ENCODE measurements around the gene TMEM170A. TPM values are rescaled to one million over a fixed set of nuclear protein-coding genes. Genes with fewer than 3 reads are reported as not detected.

Gene TMEM170A
- total and polyA plus RNA-seq, 2 of the 13 experiments (the other 11 are each of a cell fraction or from before 2014, with no cell fraction given): 35.7 to 39.7 TPM

GRCh38 chr16:75432828-75433731, 31.4 kb downstream of the TMEM170A start, which contains the start of gene CFDP1 (continued):
- TF ChIP-seq, protein P1, sequence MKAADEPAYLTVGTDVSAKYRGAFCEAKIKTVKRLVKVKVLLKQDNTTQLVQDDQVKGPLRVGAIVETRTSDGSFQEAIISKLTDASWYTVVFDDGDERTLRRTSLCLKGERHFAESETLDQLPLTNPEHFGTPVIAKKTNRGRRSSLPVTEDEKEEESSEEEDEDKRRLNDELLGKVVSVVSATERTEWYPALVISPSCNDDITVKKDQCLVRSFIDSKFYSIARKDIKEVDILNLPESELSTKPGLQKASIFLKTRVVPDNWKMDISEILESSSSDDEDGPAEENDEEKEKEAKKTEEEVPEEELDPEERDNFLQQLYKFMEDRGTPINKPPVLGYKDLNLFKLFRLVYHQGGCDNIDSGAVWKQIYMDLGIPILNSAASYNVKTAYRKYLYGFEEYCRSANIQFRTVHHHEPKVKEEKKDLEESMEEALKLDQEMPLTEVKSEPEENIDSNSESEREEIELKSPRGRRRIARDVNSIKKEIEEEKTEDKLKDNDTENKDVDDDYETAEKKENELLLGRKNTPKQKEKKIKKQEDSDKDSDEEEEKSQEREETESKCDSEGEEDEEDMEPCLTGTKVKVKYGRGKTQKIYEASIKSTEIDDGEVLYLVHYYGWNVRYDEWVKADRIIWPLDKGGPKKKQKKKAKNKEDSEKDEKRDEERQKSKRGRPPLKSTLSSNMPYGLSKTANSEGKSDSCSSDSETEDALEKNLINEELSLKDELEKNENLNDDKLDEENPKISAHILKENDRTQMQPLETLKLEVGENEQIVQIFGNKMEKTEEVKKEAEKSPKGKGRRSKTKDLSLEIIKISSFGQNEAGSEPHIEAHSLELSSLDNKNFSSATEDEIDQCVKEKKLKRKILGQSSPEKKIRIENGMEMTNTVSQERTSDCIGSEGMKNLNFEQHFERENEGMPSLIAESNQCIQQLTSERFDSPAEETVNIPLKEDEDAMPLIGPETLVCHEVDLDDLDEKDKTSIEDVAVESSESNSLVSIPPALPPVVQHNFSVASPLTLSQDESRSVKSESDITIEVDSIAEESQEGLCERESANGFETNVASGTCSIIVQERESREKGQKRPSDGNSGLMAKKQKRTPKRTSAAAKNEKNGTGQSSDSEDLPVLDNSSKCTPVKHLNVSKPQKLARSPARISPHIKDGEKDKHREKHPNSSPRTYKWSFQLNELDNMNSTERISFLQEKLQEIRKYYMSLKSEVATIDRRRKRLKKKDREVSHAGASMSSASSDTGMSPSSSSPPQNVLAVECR (CRISPR knock-in tag; IDR thresholded peaks at IDR 0.05; ENCODE audit: borderline replicate concordance): peak; percentile 100
- TF ChIP-seq, protein P2, sequence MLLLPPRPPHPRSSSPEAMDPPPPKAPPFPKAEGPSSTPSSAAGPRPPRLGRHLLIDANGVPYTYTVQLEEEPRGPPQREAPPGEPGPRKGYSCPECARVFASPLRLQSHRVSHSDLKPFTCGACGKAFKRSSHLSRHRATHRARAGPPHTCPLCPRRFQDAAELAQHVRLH (CRISPR knock-in tag; IDR thresholded peaks at IDR 0.05; ENCODE audit: borderline replicate concordance, low read depth): peak; percentile 92
- TF ChIP-seq SMAD3 (CRISPR knock-in tag; IDR thresholded peaks at IDR 0.05) (no peak; the same call in none of the 2 replicates), KDM2A (CRISPR knock-in tag; IDR thresholded peaks at IDR 0.05; ENCODE audit: borderline replicate concordance, low read depth) (peak; percentile 81; the same call in 1 of the 2 replicates), NFAT5 (CRISPR knock-in tag; IDR thresholded peaks at IDR 0.05) (peak; percentile 95), CTCF (CRISPR knock-in tag; IDR thresholded peaks at IDR 0.05) (peak; percentile 49), KDM3A (CRISPR knock-in tag; IDR thresholded peaks at IDR 0.05; ENCODE audit: low read depth) (peak; percentile 78)
- TF ChIP-seq, protein P3, sequence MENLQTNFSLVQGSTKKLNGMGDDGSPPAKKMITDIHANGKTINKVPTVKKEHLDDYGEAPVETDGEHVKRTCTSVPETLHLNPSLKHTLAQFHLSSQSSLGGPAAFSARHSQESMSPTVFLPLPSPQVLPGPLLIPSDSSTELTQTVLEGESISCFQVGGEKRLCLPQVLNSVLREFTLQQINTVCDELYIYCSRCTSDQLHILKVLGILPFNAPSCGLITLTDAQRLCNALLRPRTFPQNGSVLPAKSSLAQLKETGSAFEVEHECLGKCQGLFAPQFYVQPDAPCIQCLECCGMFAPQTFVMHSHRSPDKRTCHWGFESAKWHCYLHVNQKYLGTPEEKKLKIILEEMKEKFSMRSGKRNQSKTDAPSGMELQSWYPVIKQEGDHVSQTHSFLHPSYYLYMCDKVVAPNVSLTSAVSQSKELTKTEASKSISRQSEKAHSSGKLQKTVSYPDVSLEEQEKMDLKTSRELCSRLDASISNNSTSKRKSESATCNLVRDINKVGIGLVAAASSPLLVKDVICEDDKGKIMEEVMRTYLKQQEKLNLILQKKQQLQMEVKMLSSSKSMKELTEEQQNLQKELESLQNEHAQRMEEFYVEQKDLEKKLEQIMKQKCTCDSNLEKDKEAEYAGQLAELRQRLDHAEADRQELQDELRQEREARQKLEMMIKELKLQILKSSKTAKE (CRISPR knock-in tag; IDR thresholded peaks at IDR 0.05; ENCODE audit: borderline replicate concordance): no peak
- TF ChIP-seq, protein P4, sequence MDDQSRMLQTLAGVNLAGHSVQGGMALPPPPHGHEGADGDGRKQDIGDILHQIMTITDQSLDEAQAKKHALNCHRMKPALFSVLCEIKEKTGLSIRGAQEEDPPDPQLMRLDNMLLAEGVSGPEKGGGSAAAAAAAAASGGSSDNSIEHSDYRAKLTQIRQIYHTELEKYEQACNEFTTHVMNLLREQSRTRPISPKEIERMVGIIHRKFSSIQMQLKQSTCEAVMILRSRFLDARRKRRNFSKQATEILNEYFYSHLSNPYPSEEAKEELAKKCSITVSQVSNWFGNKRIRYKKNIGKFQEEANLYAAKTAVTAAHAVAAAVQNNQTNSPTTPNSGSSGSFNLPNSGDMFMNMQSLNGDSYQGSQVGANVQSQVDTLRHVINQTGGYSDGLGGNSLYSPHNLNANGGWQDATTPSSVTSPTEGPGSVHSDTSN (CRISPR knock-in tag; IDR thresholded peaks at IDR 0.05; ENCODE audit: borderline replicate concordance): 0 out of 2 replicates have a peak, but pooled peaks have one; percentile 29
